Prostate gland (tissue), 2 donors: ENCODE measurements around the gene NIP7. TPM values are rescaled to one million over a fixed set of nuclear protein-coding genes. Genes with fewer than 3 reads are reported as not detected.

Experiments used
- DNase-seq: peaks from one replicate; pipeline ENCODE4 v3.0.0-alpha.2; 2019; ENCODE audit warnings: low spot score
- H3K27ac ChIP-seq, 2 donors: fragments of 200-600 bp; sonication (generic); 2 replicates each; pipeline ENCODE4 v1.5.1; 2017 to 2019
- H3K27me3 ChIP-seq: fragments of 200-600 bp; sonication (generic); replicated peaks from 2 replicates; pipeline ENCODE4 v1.5.1; 2019; ENCODE audit not compliant: insufficient read depth
- H3K36me3 ChIP-seq, 2 donors: fragments of 200-600 bp; sonication (generic); 1 replicate in 1 of 2; 2 replicates in 1 of 2; pipeline versions ENCODE4 v1.5.1 to v1.8.1; 2017 to 2019
- H3K4me1 ChIP-seq: fragments of 200-600 bp; sonication (generic); replicated peaks from 2 replicates; pipeline ENCODE4 v1.5.1; 2019
- H3K4me3 ChIP-seq, 2 donors: fragments of 200-600 bp; sonication (generic); 2 replicates each; pipeline ENCODE4 v1.5.1; 2017 to 2019
- H3K9me3 ChIP-seq: fragments of 200-600 bp; sonication (generic); 2 replicates; pipeline ENCODE4 v1.5.1; 2017
- POLR2A ChIP-seq: fragments of 450-650 bp; IDR thresholded peaks from one replicate; pipeline ENCODE4 v1.6.1; 2016; ENCODE audit warnings: antibody characterized with exemption, mild to moderate bottlenecking
- POLR2AphosphoS5 ChIP-seq: sonication (generic); formaldehyde crosslinking; IDR thresholded peaks from one replicate; pipeline ENCODE4 v1.6.1; 2017; ENCODE audit warnings: antibody characterized with exemption
- WGBS: methylation state at CpG from one replicate; pipeline ENCODE4 v1.1.5; 2018; 5-methylcytosine and 5-hydroxymethylcytosine counted together
- intact Hi-C: fragments of 100-400 bp; cut with DNase I; formaldehyde crosslinking; loops from one replicate; pipeline ENCODE4 v1.14.2; 2022
- total RNA-seq, 2 donors: library from RNA; depleted of rRNA; stranded (reverse); fragments of >200 nt; gene quantifications; one replicate each; pipeline ENCODE4 v1.1.0, GENCODE V29; 2016
- TF ChIP-seq, protein P1 (sequence below), 4 experiments: fragments of 200-600 bp in 2 of 4; fragments of 450-650 bp in 2 of 4; sonication (generic) in 2 of 4; IDR thresholded peaks; 1 replicate in 3 of 4; 2 replicates in 1 of 4; pipeline ENCODE4 v1.5.1; 2016 to 2019; ENCODE audit warnings: antibody characterized with exemption in 4 of 4, mild to moderate bottlenecking in 2 of 4, moderate library complexity in 2 of 4

The NIP7 gene
- total RNA-seq, 2 donors from 2014 or later, result 11.2 to 19.4 TPM

DNA sequence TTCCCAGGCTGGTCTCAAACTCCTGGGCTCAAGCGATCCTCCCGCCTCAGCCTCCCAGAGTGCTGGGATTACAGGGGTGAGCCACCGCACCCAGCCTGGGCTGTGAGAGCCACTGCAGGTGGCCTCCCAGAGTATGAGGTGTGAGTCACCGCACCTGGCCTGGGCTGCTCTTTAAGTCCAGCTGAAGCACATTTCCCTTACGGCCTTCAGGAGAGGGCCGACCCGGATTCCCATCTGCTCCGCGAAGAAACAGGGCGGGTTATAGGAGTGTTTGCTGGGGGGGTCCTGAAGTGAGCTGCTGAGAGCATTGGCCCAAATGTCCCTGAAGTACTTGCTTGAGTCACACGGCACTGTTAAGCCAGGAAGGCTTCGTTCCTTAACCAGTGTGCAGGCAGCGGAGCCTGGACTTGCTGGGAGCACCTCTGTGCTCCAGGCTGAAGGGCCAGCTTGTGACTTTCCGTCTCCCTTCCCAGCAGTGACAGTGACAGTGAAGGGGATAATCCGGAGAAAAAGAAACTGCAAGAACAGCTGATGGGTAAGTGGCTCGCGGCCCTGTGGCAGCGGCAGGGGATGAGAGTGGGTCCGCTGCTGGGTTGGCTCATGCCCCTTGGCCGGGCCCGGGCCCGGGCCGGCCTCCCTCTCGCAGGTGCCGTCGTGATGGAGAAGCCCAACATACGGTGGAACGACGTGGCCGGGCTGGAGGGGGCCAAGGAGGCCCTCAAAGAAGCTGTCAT is 21.2 kb upstream of the NIP7 start:
- Histone ChIP-seq H3K27me3 (no peaks in the 10 kb centered on the region), H3K36me3 (peaks cover 35 to 57% of the 10 kb centered on the region in 2 donors), H3K4me3 (no peak overlapping the region), H3K9me3 (no peaks in the 10 kb centered on the region), H3K4me1 (no peaks in the 10 kb centered on the region), H3K27ac (no peak overlapping the region)
- TF ChIP-seq POLR2AphosphoS5 (no peak), POLR2A (no peak)
- TF ChIP-seq, protein P1, sequence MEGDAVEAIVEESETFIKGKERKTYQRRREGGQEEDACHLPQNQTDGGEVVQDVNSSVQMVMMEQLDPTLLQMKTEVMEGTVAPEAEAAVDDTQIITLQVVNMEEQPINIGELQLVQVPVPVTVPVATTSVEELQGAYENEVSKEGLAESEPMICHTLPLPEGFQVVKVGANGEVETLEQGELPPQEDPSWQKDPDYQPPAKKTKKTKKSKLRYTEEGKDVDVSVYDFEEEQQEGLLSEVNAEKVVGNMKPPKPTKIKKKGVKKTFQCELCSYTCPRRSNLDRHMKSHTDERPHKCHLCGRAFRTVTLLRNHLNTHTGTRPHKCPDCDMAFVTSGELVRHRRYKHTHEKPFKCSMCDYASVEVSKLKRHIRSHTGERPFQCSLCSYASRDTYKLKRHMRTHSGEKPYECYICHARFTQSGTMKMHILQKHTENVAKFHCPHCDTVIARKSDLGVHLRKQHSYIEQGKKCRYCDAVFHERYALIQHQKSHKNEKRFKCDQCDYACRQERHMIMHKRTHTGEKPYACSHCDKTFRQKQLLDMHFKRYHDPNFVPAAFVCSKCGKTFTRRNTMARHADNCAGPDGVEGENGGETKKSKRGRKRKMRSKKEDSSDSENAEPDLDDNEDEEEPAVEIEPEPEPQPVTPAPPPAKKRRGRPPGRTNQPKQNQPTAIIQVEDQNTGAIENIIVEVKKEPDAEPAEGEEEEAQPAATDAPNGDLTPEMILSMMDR (IDR thresholded peaks at IDR 0.05), result no peak
- intact Hi-C loops, result no loop called here
- DNase-seq, result no peak
- WGBS, result 94% methylated on average over 30 of the region's 30 CpGs

DNA sequence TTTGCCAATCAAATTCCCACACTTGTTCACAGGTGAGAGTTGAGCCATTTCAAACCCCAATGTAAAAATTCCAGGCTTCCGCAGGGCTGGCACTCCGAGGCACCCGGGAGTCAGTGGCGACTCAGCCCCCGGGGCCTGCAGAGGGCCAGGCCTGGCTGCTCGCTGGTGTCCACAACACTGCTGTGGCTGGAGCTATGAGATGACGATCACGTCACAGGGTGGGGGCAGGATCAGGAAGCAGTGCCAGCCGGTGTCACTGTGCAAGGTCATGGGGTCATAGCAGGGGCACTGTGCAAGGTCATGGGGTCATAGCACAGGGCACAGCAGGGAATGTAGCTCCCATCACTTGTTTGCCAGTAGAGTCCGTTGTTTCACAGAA is 20.7 kb upstream of the NIP7 start:
- TF ChIP-seq, protein P1 (IDR thresholded peaks at IDR 0.05), result no peak
- TF ChIP-seq POLR2A (no peak), POLR2AphosphoS5 (no peak)
- 84% methylated on average over 10 of the region's 10 CpGs for WGBS
- H3K27me3 ChIP-seq, result no peaks in the 10 kb centered on the region
- no peaks in the 10 kb centered on the region for H3K9me3 ChIP-seq
- no peak overlapping the region for H3K27ac ChIP-seq
- peaks cover 35 to 57% of the 10 kb centered on the region in 2 donors for H3K36me3 ChIP-seq
- H3K4me3 ChIP-seq, result no peak overlapping the region
- no peak for DNase-seq
- intact Hi-C loops, result no loop called here
- H3K4me1 ChIP-seq, result no peaks in the 10 kb centered on the region

DNA sequence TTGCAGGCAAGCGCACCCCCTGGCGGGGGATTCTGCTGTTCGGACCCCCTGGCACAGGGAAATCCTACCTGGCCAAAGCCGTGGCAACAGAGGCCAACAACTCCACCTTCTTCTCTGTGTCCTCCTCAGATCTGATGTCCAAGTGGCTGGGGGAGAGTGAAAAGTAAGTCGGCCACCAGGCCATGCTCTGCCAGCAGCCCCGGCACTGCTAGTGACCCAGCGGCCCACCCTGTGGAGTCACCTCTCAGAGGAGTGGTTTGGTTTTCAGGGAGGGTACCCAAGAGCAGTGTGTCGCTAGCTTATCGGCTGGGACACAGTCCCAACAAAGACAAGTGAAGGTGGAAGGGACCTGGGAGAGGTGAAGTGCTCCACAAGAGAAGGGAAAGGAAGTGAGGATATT is 20.2 kb upstream of the NIP7 start:
- WGBS, result 87% methylated on average over 9 of the region's 9 CpGs
- Histone ChIP-seq H3K27me3 (no peaks in the 10 kb centered on the region), H3K4me3 (no peak overlapping the region), H3K9me3 (no peaks in the 10 kb centered on the region), H3K36me3 (peaks cover 35 to 57% of the 10 kb centered on the region in 2 donors), H3K27ac (no peak overlapping the region), H3K4me1 (no peaks in the 10 kb centered on the region)
- DNase-seq, result no peak
- intact Hi-C loops, result no loop called here
- TF ChIP-seq POLR2AphosphoS5 (no peak), POLR2A (no peak)
- TF ChIP-seq, protein P1 (IDR thresholded peaks at IDR 0.05), result no peak

DNA sequence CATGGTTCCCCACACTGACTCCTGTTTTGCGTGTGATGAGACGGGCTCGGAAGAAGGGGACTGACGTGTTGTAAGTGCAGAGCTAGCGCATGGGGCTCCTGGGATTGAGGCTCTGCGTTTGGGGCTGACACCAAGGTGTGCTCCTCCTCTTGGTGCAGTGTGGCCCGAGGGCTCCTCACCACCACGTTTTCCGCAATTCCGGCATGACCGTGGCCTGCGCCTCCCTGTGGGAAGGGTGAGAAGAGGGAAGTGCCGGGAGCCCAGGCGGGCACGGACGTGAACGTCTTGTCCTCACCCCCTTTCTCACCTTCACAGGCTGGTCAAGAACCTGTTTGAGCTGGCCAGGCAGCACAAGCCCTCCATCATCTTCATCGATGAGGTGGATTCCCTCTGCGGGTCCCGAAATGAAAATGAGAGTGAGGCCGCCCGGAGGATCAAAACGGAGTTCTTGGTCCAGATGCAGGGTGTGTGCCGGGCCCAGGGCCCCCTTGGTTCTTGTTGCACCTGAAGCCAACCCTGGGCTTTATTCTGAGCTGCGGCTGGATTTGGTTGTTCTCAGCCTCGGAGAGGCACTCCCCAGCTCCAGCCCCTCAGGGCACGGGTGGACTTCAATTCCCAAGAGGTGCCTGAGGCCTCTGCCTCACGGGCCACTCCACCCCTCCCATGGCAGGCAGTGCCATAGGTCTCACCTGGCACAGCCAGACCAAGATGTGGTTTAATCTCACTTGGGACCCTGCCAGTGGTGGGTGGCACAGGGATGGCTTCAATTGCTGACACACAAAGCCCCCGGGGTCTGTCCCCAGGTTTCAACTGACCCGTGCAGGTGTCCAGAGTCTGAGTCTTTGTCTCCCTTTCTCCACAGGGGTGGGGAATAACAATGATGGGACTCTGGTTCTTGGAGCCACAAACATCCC is 19.5 kb upstream of the NIP7 start:
- Histone ChIP-seq H3K4me1 (no peaks in the 10 kb centered on the region), H3K36me3 (peaks cover 35 to 57% of the 10 kb centered on the region in 2 donors), H3K4me3 (no peak overlapping the region), H3K9me3 (no peaks in the 10 kb centered on the region), H3K27ac (no peak overlapping the region), H3K27me3 (no peaks in the 10 kb centered on the region)
- intact Hi-C loops, result no loop called here
- WGBS, result 91% methylated on average over 30 of the region's 30 CpGs
- no peak for TF ChIP-seq POLR2AphosphoS5
- TF ChIP-seq POLR2A, result no peak
- TF ChIP-seq, protein P1 (IDR thresholded peaks at IDR 0.05), result no peak
- DNase-seq, result no peak
